ENCODE measurements around the gene SLC2A5. TPM values are rescaled to one million over a fixed set of nuclear protein-coding genes. Genes with fewer than 3 reads are reported as not detected.
"Not testable (repeated sequence)": the region's sequence is repeated elsewhere in the genome, so short reads cannot be mapped to it uniquely, and the experiment has no call there.

Gene SLC2A5
- total and polyA plus RNA-seq, 4 donors, result 0.16 to 2.8 (median 1.5) TPM

DNA sequence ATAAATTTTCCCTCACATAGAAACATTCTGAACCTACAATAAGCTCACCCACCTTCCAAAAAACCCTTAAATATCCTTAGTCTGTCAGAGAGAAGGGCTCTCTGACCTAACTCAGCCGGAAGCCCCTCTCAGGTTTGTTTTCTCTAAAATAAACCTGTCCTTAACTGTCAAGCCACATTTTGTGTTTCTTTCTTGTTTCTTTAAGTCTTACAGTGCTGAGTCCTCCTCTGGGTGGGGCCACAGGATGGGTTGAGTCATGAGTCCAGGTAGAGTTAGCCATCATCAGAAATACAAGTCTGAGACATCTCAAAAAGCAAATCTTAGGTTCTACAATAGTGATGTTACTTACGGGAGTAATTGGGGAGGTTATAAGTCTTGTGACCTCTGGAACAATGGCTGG is 26.4 kb upstream of the SLC2A5 start:
- H3K4me3 ChIP-seq, result no peak overlapping the region
- WGBS, 2 donors, result 92 to 94% methylated on average over 2 of the region's 2 CpGs
- TF ChIP-seq, protein P1, sequence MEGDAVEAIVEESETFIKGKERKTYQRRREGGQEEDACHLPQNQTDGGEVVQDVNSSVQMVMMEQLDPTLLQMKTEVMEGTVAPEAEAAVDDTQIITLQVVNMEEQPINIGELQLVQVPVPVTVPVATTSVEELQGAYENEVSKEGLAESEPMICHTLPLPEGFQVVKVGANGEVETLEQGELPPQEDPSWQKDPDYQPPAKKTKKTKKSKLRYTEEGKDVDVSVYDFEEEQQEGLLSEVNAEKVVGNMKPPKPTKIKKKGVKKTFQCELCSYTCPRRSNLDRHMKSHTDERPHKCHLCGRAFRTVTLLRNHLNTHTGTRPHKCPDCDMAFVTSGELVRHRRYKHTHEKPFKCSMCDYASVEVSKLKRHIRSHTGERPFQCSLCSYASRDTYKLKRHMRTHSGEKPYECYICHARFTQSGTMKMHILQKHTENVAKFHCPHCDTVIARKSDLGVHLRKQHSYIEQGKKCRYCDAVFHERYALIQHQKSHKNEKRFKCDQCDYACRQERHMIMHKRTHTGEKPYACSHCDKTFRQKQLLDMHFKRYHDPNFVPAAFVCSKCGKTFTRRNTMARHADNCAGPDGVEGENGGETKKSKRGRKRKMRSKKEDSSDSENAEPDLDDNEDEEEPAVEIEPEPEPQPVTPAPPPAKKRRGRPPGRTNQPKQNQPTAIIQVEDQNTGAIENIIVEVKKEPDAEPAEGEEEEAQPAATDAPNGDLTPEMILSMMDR (IDR thresholded peaks at IDR 0.05; ENCODE audit: control extremely low read depth, extremely low read depth), result no peak
- no peak overlapping the region for H3K27ac ChIP-seq (ENCODE audit: low read depth in 1 of 2, low read length in 1 of 2)
- H3K4me1 ChIP-seq (ENCODE audit: control insufficient read depth in 5 of 5, insufficient read depth in 5 of 5, low read length in 5 of 5), result no peaks in the 10 kb centered on the region
- peaks cover 0 to 8% (median 0%) of the 10 kb centered on the region in 4 donors for H3K9me3 ChIP-seq (ENCODE audit: control insufficient read depth in 4 of 4, insufficient read depth in 3 of 4, low read length in 3 of 4)
- no peak for ATAC-seq (ENCODE audit: insufficient read depth, low FRiP score)
- H3K27me3 ChIP-seq (ENCODE audit: control insufficient read depth in 3 of 3, insufficient read depth in 3 of 3, low read length in 2 of 3), result no peaks in the 10 kb centered on the region
- H3K9ac ChIP-seq (ENCODE audit: insufficient read depth in 1 of 2, low read length in 2 of 2), result no peak overlapping the region
- H3K36me3 ChIP-seq (ENCODE audit: control insufficient read depth in 4 of 4, insufficient read depth in 4 of 4, low read length in 4 of 4), result peaks cover 0 to 4% (median 0%) of the 10 kb centered on the region in 4 donors
- no peak for DNase-seq

- not testable (repeated sequence) for DNase-seq; H3K9me3 ChIP-seq (ENCODE audit: control insufficient read depth in 4 of 4, insufficient read depth in 3 of 4, low read length in 3 of 4); H3K27me3 ChIP-seq (ENCODE audit: control insufficient read depth in 3 of 3, insufficient read depth in 3 of 3, low read length in 2 of 3); H3K4me3 ChIP-seq; H3K27ac ChIP-seq (ENCODE audit: low read depth in 1 of 2, low read length in 1 of 2); ATAC-seq (ENCODE audit: insufficient read depth, low FRiP score); H3K36me3 ChIP-seq (ENCODE audit: control insufficient read depth in 4 of 4, insufficient read depth in 4 of 4, low read length in 4 of 4); H3K9ac ChIP-seq (ENCODE audit: insufficient read depth in 1 of 2, low read length in 2 of 2)
- H3K4me1 ChIP-seq (ENCODE audit: control insufficient read depth in 5 of 5, insufficient read depth in 5 of 5, low read length in 5 of 5), result peaks cover 0 to 12% (median 3%) of the 10 kb centered on the region in 5 donors
- 53 to 70% methylated on average over 18 of the region's 18 CpGs for WGBS, 2 donors
These were observed 24.7 kb upstream of the SLC2A5 start for GRCh38 chr1:9093996-9094595.

DNA sequence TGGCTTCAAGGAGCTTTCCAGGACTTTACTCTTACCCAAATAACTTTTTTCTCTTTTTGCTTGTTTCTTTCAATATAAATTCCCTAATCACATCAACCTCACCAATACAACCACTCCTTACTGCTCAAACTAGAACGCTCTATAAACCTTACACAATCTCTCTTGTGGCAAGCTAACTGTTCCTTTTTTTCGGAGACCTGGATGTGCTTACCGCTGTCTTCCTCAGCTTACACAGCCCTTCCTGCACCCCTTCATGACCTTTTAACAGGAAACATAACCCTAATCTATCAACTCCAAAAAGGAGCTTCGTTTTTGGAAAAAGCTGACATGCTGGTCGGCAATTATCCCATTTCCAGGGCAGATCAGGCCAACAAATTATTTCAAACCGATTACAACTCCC is 24.1 kb upstream of the SLC2A5 start:
- Histone ChIP-seq H3K4me1 (ENCODE audit: control insufficient read depth in 5 of 5, insufficient read depth in 5 of 5, low read length in 5 of 5) (peaks cover 0 to 17% (median 3%) of the 10 kb centered on the region in 5 donors), H3K27me3 (ENCODE audit: control insufficient read depth in 3 of 3, insufficient read depth in 3 of 3, low read length in 2 of 3) (no peaks in the 10 kb centered on the region), H3K9ac (ENCODE audit: insufficient read depth in 1 of 2, low read length in 2 of 2) (no peak overlapping the region), H3K27ac (ENCODE audit: low read depth in 1 of 2, low read length in 1 of 2) (no peak overlapping the region), H3K9me3 (ENCODE audit: control insufficient read depth in 4 of 4, insufficient read depth in 3 of 4, low read length in 3 of 4) (peaks cover 0 to 8% (median 0%) of the 10 kb centered on the region in 4 donors), H3K36me3 (ENCODE audit: control insufficient read depth in 4 of 4, insufficient read depth in 4 of 4, low read length in 4 of 4) (no peaks in the 10 kb centered on the region), H3K4me3 (no peak overlapping the region)
- TF ChIP-seq, protein P1 (IDR thresholded peaks at IDR 0.05; ENCODE audit: control extremely low read depth, extremely low read depth), result no peak
- ATAC-seq (ENCODE audit: insufficient read depth, low FRiP score) (no peak), DNase-seq (no peak)
- 28 to 53% methylated on average over 6 of the region's 6 CpGs for WGBS, 2 donors

- H3K4me3 ChIP-seq, result no peak overlapping the region
- H3K9ac ChIP-seq (ENCODE audit: insufficient read depth in 1 of 2, low read length in 2 of 2), result no peak overlapping the region
- 59 to 66% methylated on average over 6 of the region's 6 CpGs for WGBS, 2 donors
- no peak overlapping the region for H3K27ac ChIP-seq (ENCODE audit: low read depth in 1 of 2, low read length in 1 of 2)
- H3K9me3 ChIP-seq (ENCODE audit: control insufficient read depth in 4 of 4, insufficient read depth in 3 of 4, low read length in 3 of 4), result peaks cover 0 to 8% (median 0%) of the 10 kb centered on the region in 4 donors
- no peak for DNase-seq
- peaks cover 0 to 21% (median 3%) of the 10 kb centered on the region in 5 donors for H3K4me1 ChIP-seq (ENCODE audit: control insufficient read depth in 5 of 5, insufficient read depth in 5 of 5, low read length in 5 of 5)
- ATAC-seq (ENCODE audit: insufficient read depth, low FRiP score), result no peak
- no peaks in the 10 kb centered on the region for H3K27me3 ChIP-seq (ENCODE audit: control insufficient read depth in 3 of 3, insufficient read depth in 3 of 3, low read length in 2 of 3)
- no peaks in the 10 kb centered on the region for H3K36me3 ChIP-seq (ENCODE audit: control insufficient read depth in 4 of 4, insufficient read depth in 4 of 4, low read length in 4 of 4)
- TF ChIP-seq, protein P1 (IDR thresholded peaks at IDR 0.05; ENCODE audit: control extremely low read depth, extremely low read depth), result no peak
These were observed 23.7 kb upstream of the SLC2A5 start for GRCh38 chr1:9093091-9093490.

All from lung (tissue), 12 donors.